ENCODE results near the gene TERF2IP. TPM values are rescaled to one million over a fixed set of nuclear protein-coding genes. Genes with fewer than 3 reads are reported as not detected.

Gene TERF2IP
- total RNA-seq, 1 donor from 2014 or later: 137 TPM

DNA sequence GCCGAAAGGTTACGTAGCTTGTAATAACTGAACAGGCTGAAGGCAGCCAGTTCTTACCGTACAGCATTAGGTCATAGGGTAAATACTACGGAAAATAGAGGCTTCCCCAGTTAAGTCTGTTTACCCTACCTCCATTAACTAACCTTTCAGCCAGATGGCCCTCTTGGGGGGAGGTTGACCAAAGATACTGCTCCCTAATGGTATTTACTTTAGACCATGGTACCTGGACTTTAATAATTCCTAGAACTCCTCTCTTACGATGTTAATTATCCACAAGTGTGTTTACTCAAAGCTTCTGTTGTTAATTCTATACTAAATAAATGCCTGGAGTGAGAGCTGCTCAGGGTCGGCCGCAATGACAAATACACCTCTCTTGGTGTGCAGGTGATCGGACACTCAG, 14.7 kb upstream of the TERF2IP start:
- no peaks in the 10 kb centered on the region for H3K9me3 Mint-ChIP-seq (ENCODE audit: unreplicated experiment)
- H3K4me3 Mint-ChIP-seq (ENCODE audit: unreplicated experiment): no peak overlapping the region
- TF ChIP-seq, protein P1, sequence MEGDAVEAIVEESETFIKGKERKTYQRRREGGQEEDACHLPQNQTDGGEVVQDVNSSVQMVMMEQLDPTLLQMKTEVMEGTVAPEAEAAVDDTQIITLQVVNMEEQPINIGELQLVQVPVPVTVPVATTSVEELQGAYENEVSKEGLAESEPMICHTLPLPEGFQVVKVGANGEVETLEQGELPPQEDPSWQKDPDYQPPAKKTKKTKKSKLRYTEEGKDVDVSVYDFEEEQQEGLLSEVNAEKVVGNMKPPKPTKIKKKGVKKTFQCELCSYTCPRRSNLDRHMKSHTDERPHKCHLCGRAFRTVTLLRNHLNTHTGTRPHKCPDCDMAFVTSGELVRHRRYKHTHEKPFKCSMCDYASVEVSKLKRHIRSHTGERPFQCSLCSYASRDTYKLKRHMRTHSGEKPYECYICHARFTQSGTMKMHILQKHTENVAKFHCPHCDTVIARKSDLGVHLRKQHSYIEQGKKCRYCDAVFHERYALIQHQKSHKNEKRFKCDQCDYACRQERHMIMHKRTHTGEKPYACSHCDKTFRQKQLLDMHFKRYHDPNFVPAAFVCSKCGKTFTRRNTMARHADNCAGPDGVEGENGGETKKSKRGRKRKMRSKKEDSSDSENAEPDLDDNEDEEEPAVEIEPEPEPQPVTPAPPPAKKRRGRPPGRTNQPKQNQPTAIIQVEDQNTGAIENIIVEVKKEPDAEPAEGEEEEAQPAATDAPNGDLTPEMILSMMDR (IDR thresholded peaks at IDR 0.05; ENCODE audit: partially characterized antibody, unreplicated experiment): no peak
- H3K27ac Mint-ChIP-seq (ENCODE audit: unreplicated experiment): no peak overlapping the region
- H3K4me1 Mint-ChIP-seq (ENCODE audit: low read depth, unreplicated experiment): no peaks in the 10 kb centered on the region
- no peak for DNase-seq
- no peaks in the 10 kb centered on the region for H3K36me3 Mint-ChIP-seq (ENCODE audit: unreplicated experiment)
- H3K27me3 Mint-ChIP-seq (ENCODE audit: unreplicated experiment): no peaks in the 10 kb centered on the region

- H3K4me1 Mint-ChIP-seq (ENCODE audit: low read depth, unreplicated experiment): no peaks in the 10 kb centered on the region
- H3K27me3 Mint-ChIP-seq (ENCODE audit: unreplicated experiment): no peaks in the 10 kb centered on the region
- TF ChIP-seq, protein P1 (IDR thresholded peaks at IDR 0.05; ENCODE audit: partially characterized antibody, unreplicated experiment): no peak
- no peaks in the 10 kb centered on the region for H3K9me3 Mint-ChIP-seq (ENCODE audit: unreplicated experiment)
- DNase-seq: no peak
- no peak overlapping the region for H3K27ac Mint-ChIP-seq (ENCODE audit: unreplicated experiment)
- H3K36me3 Mint-ChIP-seq (ENCODE audit: unreplicated experiment): no peaks in the 10 kb centered on the region
- H3K4me3 Mint-ChIP-seq (ENCODE audit: unreplicated experiment): no peak overlapping the region
Measured at GRCh38 chr16:75635036-75635435, 12.5 kb upstream of the TERF2IP start.

- no peak for DNase-seq
- Mint-ChIP-seq H3K9me3 (ENCODE audit: unreplicated experiment) (no peaks in the 10 kb centered on the region), H3K36me3 (ENCODE audit: unreplicated experiment) (no peaks in the 10 kb centered on the region), H3K27ac (ENCODE audit: unreplicated experiment) (no peak overlapping the region), H3K27me3 (ENCODE audit: unreplicated experiment) (no peaks in the 10 kb centered on the region), H3K4me3 (ENCODE audit: unreplicated experiment) (no peak overlapping the region), H3K4me1 (ENCODE audit: low read depth, unreplicated experiment) (no peaks in the 10 kb centered on the region)
- TF ChIP-seq, protein P1 (IDR thresholded peaks at IDR 0.05; ENCODE audit: partially characterized antibody, unreplicated experiment): no peak
Measured at GRCh38 chr16:75640598-75640997, 7.0 kb upstream of the TERF2IP start.

GRCh38 chr16:75644240-75645012, 3.1 kb upstream of the TERF2IP start:
- TF ChIP-seq, protein P1 (IDR thresholded peaks at IDR 0.05; ENCODE audit: partially characterized antibody, unreplicated experiment): no peak
- Mint-ChIP-seq H3K4me1 (ENCODE audit: low read depth, unreplicated experiment) (peaks cover 2% of the 10 kb centered on the region), H3K36me3 (ENCODE audit: unreplicated experiment) (no peaks in the 10 kb centered on the region), H3K9me3 (ENCODE audit: unreplicated experiment) (peaks cover 8% of the 10 kb centered on the region), H3K27me3 (ENCODE audit: unreplicated experiment) (peaks cover 7% of the 10 kb centered on the region), H3K27ac (ENCODE audit: unreplicated experiment) (no peak overlapping the region), H3K4me3 (ENCODE audit: unreplicated experiment) (no peak overlapping the region)
- no peak for DNase-seq

DNA sequence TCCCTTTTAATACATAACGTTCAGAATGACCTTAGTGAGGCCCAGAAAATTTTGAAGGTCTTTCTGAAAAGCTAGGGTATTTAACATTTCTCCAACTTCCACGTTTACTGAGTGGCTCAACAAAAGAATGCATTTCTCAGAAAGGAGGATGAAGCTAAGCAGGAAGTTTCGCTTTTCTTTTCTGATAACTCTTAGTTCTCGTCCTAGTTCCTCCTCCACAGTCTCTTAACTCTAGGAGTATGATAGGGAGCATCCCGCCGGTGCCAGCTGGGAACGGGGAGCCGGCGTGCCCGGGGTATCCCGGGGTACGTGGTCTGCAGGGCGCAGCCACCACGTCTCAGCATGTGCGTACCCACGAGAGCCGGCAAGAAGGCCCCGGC, 471 bp upstream of the TERF2IP start:
- DNase-seq: no peak
- Mint-ChIP-seq H3K27me3 (ENCODE audit: unreplicated experiment) (peaks cover 10% of the 10 kb centered on the region), H3K9me3 (ENCODE audit: unreplicated experiment) (peaks cover 15% of the 10 kb centered on the region), H3K4me1 (ENCODE audit: low read depth, unreplicated experiment) (peaks cover 16% of the 10 kb centered on the region), H3K27ac (ENCODE audit: unreplicated experiment) (peak overlapping the region; percentile 86), H3K4me3 (ENCODE audit: unreplicated experiment) (peak overlapping the region; percentile 94), H3K36me3 (ENCODE audit: unreplicated experiment) (peaks cover 5% of the 10 kb centered on the region)
- TF ChIP-seq, protein P1 (IDR thresholded peaks at IDR 0.05; ENCODE audit: partially characterized antibody, unreplicated experiment): no peak
